ENCODE measurements around the gene WFDC11. TPM values are rescaled to one million over a fixed set of nuclear protein-coding genes. Genes with fewer than 3 reads are reported as not detected.
"Not testable (repeated sequence)": the region's sequence is repeated elsewhere in the genome, so short reads cannot be mapped to it uniquely, and the experiment has no call there.

The WFDC11 gene
- total RNA-seq, 3 donors from 2014 or later (not counting 1 experiment from before 2014, with no cell fraction given), result not detected

DNA sequence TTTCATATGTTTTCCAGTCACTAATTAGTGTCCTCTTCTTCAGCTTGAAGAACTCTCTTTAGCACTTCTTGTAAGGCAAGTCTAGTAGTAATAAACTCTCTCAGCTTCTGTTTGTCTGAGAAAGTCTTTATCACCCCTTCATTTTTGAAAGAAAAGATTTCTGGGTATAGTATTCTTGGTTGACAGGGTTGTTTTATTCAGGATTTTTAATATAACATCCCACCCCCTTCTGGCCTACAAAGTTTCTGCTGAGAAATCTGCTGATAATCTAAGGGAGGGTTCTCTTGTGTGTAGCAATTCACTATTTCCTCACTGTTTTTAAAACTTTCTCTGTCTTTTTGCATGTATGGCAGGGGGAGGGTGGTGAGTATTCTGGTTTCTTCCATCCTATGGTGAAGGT is 9.6 kb upstream of the WFDC11 start:
- no peak overlapping the region for H3K27ac Mint-ChIP-seq
- ATAC-seq (no peak), DNase-seq (no peak)
- H3K9me3 Mint-ChIP-seq, result peaks cover 2 to 5% of the 10 kb centered on the region in 2 donors
- peaks cover 11% of the 10 kb centered on the region for H3K36me3 Mint-ChIP-seq
- peaks cover 20% of the 10 kb centered on the region for H3K9me3 ChIP-seq (ENCODE audit: control insufficient read depth, insufficient read depth, low read length)
- no peaks in the 10 kb centered on the region for H3K4me1 ChIP-seq (ENCODE audit: control insufficient read depth, insufficient read depth, low read length)
- H3K4me3 ChIP-seq (ENCODE audit: low read length), result no peak overlapping the region
- no peak overlapping the region for H3K27ac ChIP-seq (ENCODE audit: low read length)
- H3K4me3 Mint-ChIP-seq, result no peak overlapping the region
- H3K27me3 ChIP-seq (ENCODE audit: control insufficient read depth, insufficient read depth, low read length), result peaks cover 2% of the 10 kb centered on the region
- H3K36me3 ChIP-seq (ENCODE audit: control insufficient read depth, insufficient read depth, low read length), result no peaks in the 10 kb centered on the region
- H3K4me1 Mint-ChIP-seq, result no peaks in the 10 kb centered on the region
- intact Hi-C loops (cut with micrococcal nuclease), result no loop called here
- TF ChIP-seq, protein P1, sequence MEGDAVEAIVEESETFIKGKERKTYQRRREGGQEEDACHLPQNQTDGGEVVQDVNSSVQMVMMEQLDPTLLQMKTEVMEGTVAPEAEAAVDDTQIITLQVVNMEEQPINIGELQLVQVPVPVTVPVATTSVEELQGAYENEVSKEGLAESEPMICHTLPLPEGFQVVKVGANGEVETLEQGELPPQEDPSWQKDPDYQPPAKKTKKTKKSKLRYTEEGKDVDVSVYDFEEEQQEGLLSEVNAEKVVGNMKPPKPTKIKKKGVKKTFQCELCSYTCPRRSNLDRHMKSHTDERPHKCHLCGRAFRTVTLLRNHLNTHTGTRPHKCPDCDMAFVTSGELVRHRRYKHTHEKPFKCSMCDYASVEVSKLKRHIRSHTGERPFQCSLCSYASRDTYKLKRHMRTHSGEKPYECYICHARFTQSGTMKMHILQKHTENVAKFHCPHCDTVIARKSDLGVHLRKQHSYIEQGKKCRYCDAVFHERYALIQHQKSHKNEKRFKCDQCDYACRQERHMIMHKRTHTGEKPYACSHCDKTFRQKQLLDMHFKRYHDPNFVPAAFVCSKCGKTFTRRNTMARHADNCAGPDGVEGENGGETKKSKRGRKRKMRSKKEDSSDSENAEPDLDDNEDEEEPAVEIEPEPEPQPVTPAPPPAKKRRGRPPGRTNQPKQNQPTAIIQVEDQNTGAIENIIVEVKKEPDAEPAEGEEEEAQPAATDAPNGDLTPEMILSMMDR (IDR thresholded peaks at IDR 0.05), result no peak
- H3K27me3 Mint-ChIP-seq (ENCODE audit: low read depth in 2 of 2), result peaks cover 5 to 30% of the 10 kb centered on the region in 2 donors

GRCh38 chr20:45672765-45673164 is 2.7 kb upstream of the WFDC11 start:
- Histone ChIP-seq H3K27me3 (ENCODE audit: control insufficient read depth, insufficient read depth, low read length) (peaks cover 1% of the 10 kb centered on the region), H3K9me3 (ENCODE audit: control insufficient read depth, insufficient read depth, low read length) (no peaks in the 10 kb centered on the region), H3K27ac (ENCODE audit: low read length) (no peak overlapping the region), H3K4me1 (ENCODE audit: control insufficient read depth, insufficient read depth, low read length) (no peaks in the 10 kb centered on the region), H3K4me3 (ENCODE audit: low read length) (no peak overlapping the region), H3K36me3 (ENCODE audit: control insufficient read depth, insufficient read depth, low read length) (no peaks in the 10 kb centered on the region)
- TF ChIP-seq, protein P1 (IDR thresholded peaks at IDR 0.05), result no peak
- Mint-ChIP-seq H3K27me3 (ENCODE audit: low read depth in 2 of 2) (peaks cover 22 to 58% of the 10 kb centered on the region in 2 donors), H3K4me3 (no peak overlapping the region), H3K27ac (no peak overlapping the region), H3K9me3 (no peaks in the 10 kb centered on the region), H3K4me1 (no peaks in the 10 kb centered on the region), H3K36me3 (no peaks in the 10 kb centered on the region)
- ATAC-seq (no peak), DNase-seq (no peak)
- intact Hi-C loops (cut with micrococcal nuclease), result no loop called here

- H3K4me1 Mint-ChIP-seq; H3K27ac ChIP-seq (ENCODE audit: low read length); ATAC-seq; H3K4me3 Mint-ChIP-seq; H3K9me3 Mint-ChIP-seq; H3K4me1 ChIP-seq (ENCODE audit: control insufficient read depth, insufficient read depth, low read length); H3K9me3 ChIP-seq (ENCODE audit: control insufficient read depth, insufficient read depth, low read length); intact Hi-C loops (cut with micrococcal nuclease); H3K36me3 Mint-ChIP-seq; H3K36me3 ChIP-seq (ENCODE audit: control insufficient read depth, insufficient read depth, low read length); DNase-seq; H3K27ac Mint-ChIP-seq; H3K4me3 ChIP-seq (ENCODE audit: low read length); H3K27me3 ChIP-seq (ENCODE audit: control insufficient read depth, insufficient read depth, low read length): not testable (repeated sequence)
- H3K27me3 Mint-ChIP-seq (ENCODE audit: low read depth in 2 of 2), result peaks cover 6 to 26% of the 10 kb centered on the region in 2 donors
- WGBS (ENCODE audit: insufficient coverage), result 100% methylated on average over 1 of the region's 3 CpGs
Measured at GRCh38 chr20:45657038-45657437, 13.0 kb downstream of the WFDC11 start.

GRCh38 chr20:45651726-45652125 is 18.3 kb downstream of the WFDC11 start:
- H3K27ac Mint-ChIP-seq; H3K9me3 Mint-ChIP-seq; H3K4me1 ChIP-seq (ENCODE audit: control insufficient read depth, insufficient read depth, low read length); H3K9me3 ChIP-seq (ENCODE audit: control insufficient read depth, insufficient read depth, low read length); H3K4me3 Mint-ChIP-seq; H3K27ac ChIP-seq (ENCODE audit: low read length); intact Hi-C loops (cut with micrococcal nuclease); ATAC-seq; H3K36me3 Mint-ChIP-seq; H3K4me1 Mint-ChIP-seq; DNase-seq; H3K4me3 ChIP-seq (ENCODE audit: low read length); H3K36me3 ChIP-seq (ENCODE audit: control insufficient read depth, insufficient read depth, low read length); H3K27me3 ChIP-seq (ENCODE audit: control insufficient read depth, insufficient read depth, low read length): not testable (repeated sequence)
- 87% methylated on average over 7 of the region's 7 CpGs for WGBS (ENCODE audit: insufficient coverage)
- peaks cover 6 to 35% of the 10 kb centered on the region in 2 donors for H3K27me3 Mint-ChIP-seq (ENCODE audit: low read depth in 2 of 2)

Data from natural killer cell (primary cell).